PFSK-1 (cell line): Measurements from ENCODE around the gene JMJD1C.

Experiments used
- FOXP2 ChIP-seq: optimal IDR thresholded peaks from 2 replicates; pipeline ENCODE3; 2011; ENCODE audit warnings: borderline replicate concordance, control low read depth, inconsistent platforms; ENCODE audit not compliant: insufficient read depth; ENCODE audit errors: extremely low read length, extremely low read depth
- POLR2AphosphoS5 ChIP-seq: IDR thresholded peaks from 2 replicates; pipeline ENCODE4 v1.6.1; 2012; ENCODE audit warnings: low read depth, mild to moderate bottlenecking, control low read depth, low read length, moderate library complexity
- SIN3A ChIP-seq: IDR thresholded peaks from 2 replicates; pipeline ENCODE4 v1.6.1; 2012; ENCODE audit warnings: mild to moderate bottlenecking, low read length, moderate library complexity, borderline replicate concordance; ENCODE audit not compliant: insufficient read depth
- TAF1 ChIP-seq: IDR thresholded peaks from 2 replicates; pipeline ENCODE4 v1.6.1; 2012; ENCODE audit warnings: low read length, control low read depth, borderline replicate concordance; ENCODE audit not compliant: insufficient read depth
- TF ChIP-seq, protein P1 (sequence below), 2 experiments: IDR thresholded peaks; 2 replicates each; pipeline versions ENCODE4 v1.6.1 to v1.8.0; 2011 to 2012; ENCODE audit warnings: low read depth in 2 of 2, low read length in 2 of 2, control low read depth in 1 of 2, inconsistent platforms in 1 of 2, mild to moderate bottlenecking in 1 of 2, moderate library complexity in 1 of 2; ENCODE audit not compliant: insufficient read depth in 1 of 2

The JMJD1C gene

DNA sequence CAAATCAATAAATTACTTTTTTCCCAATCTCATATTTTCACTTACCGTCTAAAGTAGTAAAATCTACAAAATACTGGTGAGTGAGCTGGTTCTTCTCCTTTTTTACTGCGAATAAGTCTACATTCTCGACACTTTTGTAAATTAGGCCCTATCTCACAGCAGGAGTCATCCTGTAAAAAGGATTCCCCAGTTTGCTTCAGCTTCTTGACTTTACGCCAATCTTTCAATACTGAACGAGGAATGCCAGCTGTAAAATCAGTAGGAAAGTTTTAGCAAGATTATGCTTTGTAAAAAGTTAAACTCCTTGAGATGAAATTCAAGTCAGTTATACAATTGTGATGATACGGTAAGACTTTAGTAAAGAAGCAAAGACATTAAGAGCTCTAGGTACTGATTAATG lies 265.3 kb downstream of the JMJD1C start:
- TF ChIP-seq SIN3A = no peak
- TF ChIP-seq, protein P1, sequence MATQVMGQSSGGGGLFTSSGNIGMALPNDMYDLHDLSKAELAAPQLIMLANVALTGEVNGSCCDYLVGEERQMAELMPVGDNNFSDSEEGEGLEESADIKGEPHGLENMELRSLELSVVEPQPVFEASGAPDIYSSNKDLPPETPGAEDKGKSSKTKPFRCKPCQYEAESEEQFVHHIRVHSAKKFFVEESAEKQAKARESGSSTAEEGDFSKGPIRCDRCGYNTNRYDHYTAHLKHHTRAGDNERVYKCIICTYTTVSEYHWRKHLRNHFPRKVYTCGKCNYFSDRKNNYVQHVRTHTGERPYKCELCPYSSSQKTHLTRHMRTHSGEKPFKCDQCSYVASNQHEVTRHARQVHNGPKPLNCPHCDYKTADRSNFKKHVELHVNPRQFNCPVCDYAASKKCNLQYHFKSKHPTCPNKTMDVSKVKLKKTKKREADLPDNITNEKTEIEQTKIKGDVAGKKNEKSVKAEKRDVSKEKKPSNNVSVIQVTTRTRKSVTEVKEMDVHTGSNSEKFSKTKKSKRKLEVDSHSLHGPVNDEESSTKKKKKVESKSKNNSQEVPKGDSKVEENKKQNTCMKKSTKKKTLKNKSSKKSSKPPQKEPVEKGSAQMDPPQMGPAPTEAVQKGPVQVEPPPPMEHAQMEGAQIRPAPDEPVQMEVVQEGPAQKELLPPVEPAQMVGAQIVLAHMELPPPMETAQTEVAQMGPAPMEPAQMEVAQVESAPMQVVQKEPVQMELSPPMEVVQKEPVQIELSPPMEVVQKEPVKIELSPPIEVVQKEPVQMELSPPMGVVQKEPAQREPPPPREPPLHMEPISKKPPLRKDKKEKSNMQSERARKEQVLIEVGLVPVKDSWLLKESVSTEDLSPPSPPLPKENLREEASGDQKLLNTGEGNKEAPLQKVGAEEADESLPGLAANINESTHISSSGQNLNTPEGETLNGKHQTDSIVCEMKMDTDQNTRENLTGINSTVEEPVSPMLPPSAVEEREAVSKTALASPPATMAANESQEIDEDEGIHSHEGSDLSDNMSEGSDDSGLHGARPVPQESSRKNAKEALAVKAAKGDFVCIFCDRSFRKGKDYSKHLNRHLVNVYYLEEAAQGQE (IDR thresholded peaks at IDR 0.05; ENCODE audit: insufficient read depth in 1 of 2, low read depth in 2 of 2, low read length in 2 of 2) = no peak
- no peak for TF ChIP-seq TAF1
- no peak for TF ChIP-seq FOXP2
- no peak for TF ChIP-seq POLR2AphosphoS5

- TF ChIP-seq POLR2AphosphoS5 (no peak), SIN3A (no peak), FOXP2 (no peak), TAF1 (no peak)
- TF ChIP-seq, protein P1 (IDR thresholded peaks at IDR 0.05; ENCODE audit: insufficient read depth in 1 of 2, low read depth in 2 of 2, low read length in 2 of 2) = no peak
Observed at GRCh38 chr10:63199716-63200115, 266.1 kb downstream of the JMJD1C start.

GRCh38 chr10:63197344-63198092 lies 268.3 kb downstream of the JMJD1C start:
- TF ChIP-seq SIN3A = no peak
- TF ChIP-seq, protein P1 (IDR thresholded peaks at IDR 0.05; ENCODE audit: insufficient read depth in 1 of 2, low read depth in 2 of 2, low read length in 2 of 2) = no peak
- TF ChIP-seq POLR2AphosphoS5 = no peak
- TF ChIP-seq TAF1 = no peak
- no peak for TF ChIP-seq FOXP2

GRCh38 chr10:63192826-63193225 lies 273.0 kb downstream of the JMJD1C start:
- TF ChIP-seq FOXP2 (no peak), SIN3A (no peak), TAF1 (no peak), POLR2AphosphoS5 (no peak)
- TF ChIP-seq, protein P1 (IDR thresholded peaks at IDR 0.05; ENCODE audit: insufficient read depth in 1 of 2, low read depth in 2 of 2, low read length in 2 of 2) = no peak
